HuH-7.5 (cell line): ENCODE data around the gene ANKLE1.
"Not testable (repeated sequence)": the region's sequence is repeated elsewhere in the genome, so short reads cannot be mapped to it uniquely, and the experiment has no call there.

Source experiments
- DNase-seq: peaks from one replicate; pipeline ENCODE4 v3.0.0; 2011; ENCODE audit warnings: low spot score

Gene ANKLE1

GRCh38 chr19:17283504-17283996, 1.8 kb downstream of the ANKLE1 start:
- DNase-seq: no peak

GRCh38 chr19:17285415-17286135, 3.9 kb downstream of the ANKLE1 start:
- no peak for DNase-seq

- DNase-seq: no peak
Measured at GRCh38 chr19:17286263-17286662, 4.6 kb downstream of the ANKLE1 start.

GRCh38 chr19:17286752-17287151, 5.1 kb downstream of the ANKLE1 start:
- no peak for DNase-seq

GRCh38 chr19:17289489-17289888, 7.8 kb downstream of the ANKLE1 start:
- DNase-seq: peak; percentile 61

GRCh38 chr19:17292301-17293074, 10.8 kb downstream of the ANKLE1 start:
- DNase-seq: peak; percentile 92

GRCh38 chr19:17293605-17294004, 11.9 kb downstream of the ANKLE1 start:
- no peak for DNase-seq

GRCh38 chr19:17294051-17294891, 12.6 kb downstream of the ANKLE1 start:
- DNase-seq: no peak

GRCh38 chr19:17295551-17295950, 13.8 kb downstream of the ANKLE1 start:
- DNase-seq: not testable (repeated sequence)

GRCh38 chr19:17296273-17296672, 14.6 kb downstream of the ANKLE1 start:
- no peak for DNase-seq

- DNase-seq: no peak
Measured at GRCh38 chr19:17296976-17297375, 15.3 kb downstream of the ANKLE1 start.

GRCh38 chr19:17300992-17301619, 19.4 kb downstream of the ANKLE1 start:
- no peak for DNase-seq

GRCh38 chr19:17302391-17303166, 20.9 kb downstream of the ANKLE1 start:
- DNase-seq: no peak

- DNase-seq: peak; percentile 98
Measured at GRCh38 chr19:17303167-17303939, 21.7 kb downstream of the ANKLE1 start, which contains the start of gene ABHD8. Gene ABHD8, minus strand, starts transcription at chr19:17303425. Its CDS starts 1,809 bp downstream, at chr19:17301616.

GRCh38 chr19:17303940-17304267, 22.2 kb downstream of the ANKLE1 start:
- no peak for DNase-seq

- DNase-seq: no peak
Measured at GRCh38 chr19:17304386-17305215, 22.9 kb downstream of the ANKLE1 start.

GRCh38 chr19:17305216-17305516, 23.5 kb downstream of the ANKLE1 start:
- DNase-seq: no peak

GRCh38 chr19:17305517-17306284, 24.0 kb downstream of the ANKLE1 start, which contains the start of gene MRPL34:
Gene MRPL34, plus strand, starts transcription at chr19:17305872. Its CDS starts 21 bp downstream, at chr19:17305893.
- peak; percentile 94 for DNase-seq

GRCh38 chr19:17306285-17306714, 24.6 kb downstream of the ANKLE1 start:
- DNase-seq: no peak
